Activated T-cell treated with anti-CD3 and anti-CD28 coated beads, Interleukin-2, amount 50 U/mL, for 1 hour (primary cell): ENCODE measurements around the gene BRCC3.

Source experiments
- DNase-seq: peaks from one replicate; pipeline ENCODE4 v3.0.0-alpha.2; 2020

BRCC3 gene

DNA sequence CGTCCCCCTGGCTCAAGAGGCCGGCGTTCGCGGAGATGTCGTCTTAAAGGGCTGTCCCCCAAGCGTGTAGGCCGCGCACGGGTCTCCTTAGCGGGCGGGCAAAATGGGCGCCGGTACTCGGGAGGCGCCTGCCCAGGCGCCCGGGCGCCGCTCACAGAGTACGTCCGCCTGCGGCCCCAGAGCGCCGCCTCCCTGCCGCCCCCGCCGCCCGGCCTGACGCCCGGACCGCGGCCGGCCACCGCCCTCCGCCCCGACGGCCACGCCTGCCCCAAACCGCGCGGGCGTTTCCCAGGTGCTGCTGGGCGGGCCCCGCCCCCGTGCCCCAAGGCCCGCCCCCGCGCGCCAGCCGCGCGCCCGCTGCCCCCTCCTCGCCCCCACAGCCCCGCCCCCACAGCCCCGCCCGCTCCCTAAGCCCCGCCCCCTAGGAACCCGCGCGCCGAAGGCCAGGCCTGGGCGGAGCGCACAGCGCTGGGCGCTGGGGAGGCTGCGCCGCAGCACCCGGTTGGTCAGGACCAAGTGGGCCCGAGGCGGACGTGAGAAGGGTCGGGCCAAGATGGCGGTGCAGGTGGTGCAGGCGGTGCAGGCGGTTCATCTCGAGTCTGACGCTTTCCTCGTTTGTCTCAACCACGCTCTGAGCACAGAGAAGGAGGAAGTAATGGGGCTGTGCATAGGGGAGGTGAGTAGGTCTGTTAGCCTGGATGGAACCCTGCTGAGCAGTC lies at the start of gene BRCC3, which contains the start of the genes CMC4 and MTCP1:
TSS of gene BRCC3 (plus strand) at position 534 of the 719 bp plus-strand sequence. CDS start at position 554, 20 bp downstream.
TSS of gene CMC4 (minus strand) at position 162 of the 719 bp plus-strand sequence. CDS start 7,113 bp downstream, outside the sequence.
TSS of gene MTCP1 (minus strand) at position 162 of the 719 bp plus-strand sequence. CDS start 5,126 bp downstream, outside the sequence.
- peak; percentile 78 for DNase-seq

DNA sequence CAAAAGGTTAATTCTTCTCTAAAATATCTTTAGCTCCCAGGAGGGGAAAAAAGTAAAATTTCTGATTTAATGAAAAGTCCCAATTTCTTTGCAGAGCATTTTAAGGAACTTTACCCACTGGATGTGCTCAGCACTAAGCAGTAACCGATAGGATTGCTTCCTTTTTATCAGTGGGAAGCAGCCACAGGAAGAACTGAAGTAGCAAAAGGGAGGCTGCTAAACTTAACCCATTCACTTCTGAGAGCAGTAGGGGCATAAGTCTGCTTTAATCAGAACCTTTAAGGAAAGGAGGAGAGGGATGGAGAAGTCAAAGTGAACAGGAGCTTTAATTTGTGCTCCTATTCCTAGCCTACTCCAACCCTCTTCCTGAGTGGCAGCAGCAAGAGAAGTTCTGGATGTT lies 48.7 kb upstream of the BRCC3 start, which contains the start of gene F8:
TSS of gene F8 (minus strand) at position 139 of the 400 bp plus-strand sequence. CDS start 171 bp downstream, outside the sequence.
- DNase-seq = no peak

GRCh38 chrX:155023907-155024833 lies 47.1 kb upstream of the BRCC3 start:
- DNase-seq = no peak

GRCh38 chrX:155026420-155026726 lies 44.9 kb upstream of the BRCC3 start:
- no peak for DNase-seq

- peak; percentile 90 for DNase-seq
Observed at GRCh38 chrX:155026727-155027508, 44.4 kb upstream of the BRCC3 start, which contains the start of gene FUNDC2. Gene FUNDC2 (plus strand): TSS chrX:155026844. CDS start chrX:155026939, 95 bp downstream.

GRCh38 chrX:155027509-155028066 lies 43.7 kb upstream of the BRCC3 start:
- no peak for DNase-seq

- no peak for DNase-seq
Observed at GRCh38 chrX:155028129-155028528, 43.2 kb upstream of the BRCC3 start.

DNA sequence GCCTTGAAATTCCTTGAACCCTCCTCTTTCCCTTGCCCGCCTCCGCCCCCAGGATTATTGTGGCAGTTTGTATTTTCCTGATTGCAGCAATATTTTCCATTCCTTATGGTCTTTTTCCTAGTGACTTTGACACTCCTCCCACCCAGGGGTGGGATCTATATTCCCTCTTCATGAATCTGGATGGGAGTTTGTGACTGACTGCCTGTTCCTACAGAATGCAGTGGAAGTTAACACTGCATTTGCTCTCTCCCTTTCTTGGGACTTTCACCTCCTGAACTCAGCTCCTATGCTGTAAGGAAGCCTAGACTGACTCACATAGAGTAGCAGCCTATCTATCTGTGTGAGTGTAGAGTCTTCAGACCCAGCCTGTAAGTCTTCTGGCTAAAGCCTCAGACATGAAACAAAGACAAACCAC lies 42.4 kb upstream of the BRCC3 start:
- no peak for DNase-seq

DNA sequence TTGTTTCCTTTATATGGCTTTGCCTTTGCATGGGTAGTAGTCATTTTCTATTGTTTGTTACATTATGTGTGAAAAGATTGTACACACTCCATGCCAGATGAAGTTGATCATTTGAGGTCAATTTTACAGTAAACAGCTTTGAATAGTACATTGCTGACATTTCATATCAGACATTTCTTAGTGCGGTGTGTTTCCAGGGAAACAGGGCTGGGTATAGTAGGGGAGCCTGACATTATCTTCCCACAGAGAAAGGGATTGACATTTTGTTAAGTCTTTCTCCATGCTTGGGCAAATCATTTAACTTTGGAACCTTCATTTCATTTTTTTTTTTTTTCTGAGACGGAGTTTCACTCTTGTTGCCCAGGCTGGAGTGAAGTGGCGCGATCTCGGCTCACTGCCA lies 39.7 kb upstream of the BRCC3 start:
- DNase-seq = no peak

GRCh38 chrX:155035688-155036087 lies 35.6 kb upstream of the BRCC3 start:
- no peak for DNase-seq

GRCh38 chrX:155046129-155046810 lies 25.0 kb upstream of the BRCC3 start:
- no peak for DNase-seq

- no peak for DNase-seq
Observed at GRCh38 chrX:155046811-155047528, 24.3 kb upstream of the BRCC3 start.

- DNase-seq = peak; percentile 36
Observed at GRCh38 chrX:155048977-155049619, 22.2 kb upstream of the BRCC3 start.

DNA sequence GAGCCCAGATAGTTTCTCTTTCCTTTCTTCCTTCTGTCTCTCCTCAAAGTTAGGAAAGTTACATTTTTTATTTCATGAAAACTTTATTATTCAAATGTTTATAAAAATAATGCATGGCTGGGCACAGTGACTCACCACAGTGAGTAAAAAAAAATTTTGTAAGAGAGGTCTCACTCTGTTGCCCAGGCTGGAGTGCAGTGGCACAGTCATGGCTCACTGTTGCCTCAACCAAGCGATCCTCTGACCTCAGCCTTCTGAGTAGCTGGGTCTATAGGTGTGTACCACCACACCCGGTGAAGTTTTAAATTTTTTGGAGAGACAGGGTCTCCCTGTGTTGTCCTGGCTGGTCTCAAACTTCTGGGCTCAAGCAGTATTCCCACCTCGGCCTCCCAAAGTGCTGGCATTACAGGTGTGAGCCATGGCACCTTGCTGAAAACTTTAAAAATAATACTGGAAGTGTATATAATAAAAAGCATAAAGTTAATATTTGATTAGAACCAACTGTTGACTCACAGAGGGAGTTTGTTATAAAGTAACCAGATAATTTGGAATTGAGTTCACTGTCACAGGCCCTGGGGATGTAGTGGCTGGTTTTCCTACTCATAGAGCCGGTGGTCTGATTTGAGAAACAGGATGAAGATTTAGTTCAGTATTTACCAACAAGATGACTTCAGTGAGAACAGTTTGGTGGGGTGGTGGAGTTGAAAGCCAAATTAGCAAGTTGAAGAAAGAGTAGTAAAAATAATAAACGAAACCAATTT lies 18.4 kb upstream of the BRCC3 start:
- DNase-seq = no peak

DNA sequence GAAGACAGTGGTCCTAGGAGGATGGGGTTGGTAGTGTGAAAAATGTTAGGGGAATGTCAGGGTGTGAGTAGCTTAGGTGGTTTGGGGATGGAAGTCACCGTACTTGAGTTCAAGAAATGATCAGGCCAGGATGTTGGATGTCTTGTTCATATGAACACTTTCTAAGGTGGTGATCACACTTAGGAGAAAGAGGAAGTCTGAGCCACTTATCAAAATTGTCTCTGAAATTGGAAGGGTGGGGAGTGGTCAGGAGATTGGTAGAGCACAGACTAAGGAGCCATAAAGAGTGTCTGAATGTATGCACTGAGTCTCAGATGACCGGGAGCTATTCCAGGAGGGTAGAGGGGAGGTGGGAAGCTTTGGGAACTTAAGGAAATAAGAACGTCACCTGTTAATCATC lies 17.7 kb upstream of the BRCC3 start:
- DNase-seq = no peak

DNA sequence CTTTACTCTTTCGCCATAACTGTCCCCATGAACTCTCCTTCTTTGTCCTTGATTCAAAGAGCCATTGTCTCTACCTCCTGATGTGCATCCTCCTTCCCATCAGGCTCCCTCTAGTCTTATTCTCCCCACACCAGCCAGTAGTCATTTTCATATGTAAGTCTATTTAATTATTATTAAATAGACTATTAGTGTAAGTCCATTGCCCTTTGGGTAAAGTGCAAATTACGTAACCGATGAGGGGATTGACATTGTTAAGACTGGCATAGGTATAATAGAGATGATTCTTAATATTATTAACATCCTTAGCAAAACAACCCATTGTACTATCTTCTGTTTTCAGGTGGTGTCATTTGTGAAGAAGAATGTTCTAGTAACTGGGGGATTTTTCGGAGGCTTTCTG lies 17.1 kb upstream of the BRCC3 start:
- DNase-seq = no peak

- no peak for DNase-seq
Observed at GRCh38 chrX:155055494-155055893, 15.8 kb upstream of the BRCC3 start.

DNA sequence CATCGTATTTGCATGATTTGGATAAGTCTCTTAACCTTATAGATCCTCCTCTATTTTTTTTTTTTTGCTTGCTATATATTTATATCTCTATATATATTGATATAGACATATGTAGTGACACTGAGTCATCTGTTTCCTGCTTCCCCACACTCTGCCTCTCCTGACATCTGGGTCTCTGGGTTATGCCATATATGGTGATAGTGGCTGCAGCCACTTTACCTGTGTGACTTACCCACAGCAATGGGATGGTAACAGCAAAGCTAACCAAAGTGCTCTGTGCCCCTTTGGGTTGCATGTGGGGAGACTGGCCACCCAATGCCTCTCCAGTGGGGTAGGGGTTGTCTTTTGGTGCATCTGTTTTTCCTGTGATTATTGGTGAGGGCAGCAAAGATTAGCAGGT lies 14.8 kb upstream of the BRCC3 start:
- no peak for DNase-seq

DNA sequence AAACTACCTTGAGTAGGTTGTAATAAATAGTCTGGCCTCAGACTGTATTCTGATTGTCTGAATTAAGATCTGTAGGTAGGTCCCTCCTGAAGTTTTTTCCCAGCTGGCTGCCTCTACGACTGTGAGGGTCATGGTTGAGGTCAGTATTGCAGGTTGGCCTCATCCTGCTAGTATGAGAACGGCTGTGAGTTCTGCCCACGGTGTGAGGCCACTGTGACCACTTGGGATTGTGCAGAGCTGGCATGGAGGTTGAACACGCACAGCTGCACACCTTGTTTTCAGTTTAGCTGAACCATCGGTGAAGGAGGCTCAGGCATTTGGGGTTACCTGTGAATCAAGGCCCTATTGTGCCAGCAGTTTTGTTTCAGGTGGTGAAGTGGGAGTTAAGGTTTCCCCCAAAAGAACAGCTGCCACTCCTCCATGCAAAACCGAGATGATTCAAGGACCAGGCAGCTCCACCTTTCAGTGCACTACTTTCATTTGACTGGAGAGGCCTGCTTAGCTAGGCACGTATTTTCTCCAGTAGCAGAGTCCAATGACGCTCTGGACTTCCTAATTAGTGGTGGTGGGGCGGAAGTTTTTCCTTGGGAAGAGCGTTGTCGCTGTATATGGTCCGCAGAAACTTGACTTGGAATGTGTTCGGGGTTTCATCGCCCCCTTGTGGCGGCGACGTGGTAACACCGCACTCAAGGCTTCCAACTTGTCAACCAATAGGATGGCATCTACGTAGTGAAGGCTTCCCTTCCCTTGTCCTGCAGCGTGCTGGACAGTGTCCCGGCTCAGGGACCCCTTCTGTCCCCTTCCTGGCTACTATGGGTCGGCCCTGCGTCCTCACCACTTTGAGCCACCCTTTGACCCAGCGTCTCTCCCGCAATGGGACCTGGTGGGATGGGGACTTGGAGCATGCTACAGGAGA lies 14.2 kb upstream of the BRCC3 start:
- peak; percentile 67 for DNase-seq
